H1 (cell line): Measurements from ENCODE around the gene GPR143. TPM values are rescaled to one million over a fixed set of nuclear protein-coding genes. Genes with fewer than 3 reads are reported as not detected.

ENCODE experiments used
- CTCF ChIA-PET: fragments of 300-600 bp; sonication (Branson Sonifier 250); formaldehyde crosslinking; loops from one replicate; lab custom pipeline; 2021; ENCODE audit not compliant: partially characterized antibody; lab: Charles Lee
- POLR2A ChIA-PET: fragments of 300-600 bp; sonication (Branson Sonifier 250); formaldehyde crosslinking; loops from one replicate; lab custom pipeline; 2021; ENCODE audit warnings: inconsistent platforms; ENCODE audit not compliant: partially characterized antibody; lab: Charles Lee
- DNase-seq, 2 experiments: peaks; one replicate each; pipeline versions ENCODE4 v3.0.0 to v3.0.0-alpha.2; 2010 to 2022; ENCODE audit warnings: low spot score in 2 of 2, low read depth in 1 of 2, mixed read lengths in 1 of 2
- FAIRE-seq: peaks from 2 replicates; lab custom pipeline; 2011; peaks lifted over from hg19 to GRCh38; lab: Jason Lieb, UNC
- H2AFZ ChIP-seq: 2 replicates; pipeline ENCODE4 v1.8.1; 2012; ENCODE audit warnings: low read length, inconsistent platforms
- H2AK5ac ChIP-seq: 2 replicates; pipeline ENCODE4 v1.6.1; 2013; ENCODE audit warnings: low read depth, low read length
- H2BK120ac ChIP-seq: replicated peaks from 2 replicates; pipeline ENCODE3; 2013; ENCODE audit warnings: low read depth, low read length, inconsistent platforms
- H2BK12ac ChIP-seq: 2 replicates; pipeline ENCODE4 v1.6.1; 2013; ENCODE audit warnings: low read depth, low read length
- H2BK15ac ChIP-seq: 2 replicates; pipeline ENCODE4 v1.6.1; 2013; ENCODE audit warnings: low read length
- H2BK20ac ChIP-seq: 2 replicates; pipeline ENCODE4 v1.6.1; 2013; ENCODE audit warnings: low read length
- H2BK5ac ChIP-seq: 2 replicates; pipeline ENCODE4 v1.6.1; 2013; ENCODE audit warnings: low read depth, low read length
- H3K14ac ChIP-seq: 2 replicates; pipeline ENCODE4 v1.6.1; 2013; ENCODE audit warnings: inconsistent platforms; ENCODE audit not compliant: insufficient read length
- H3K18ac ChIP-seq: 2 replicates; pipeline ENCODE4 v1.6.1; 2013; ENCODE audit warnings: low read length; ENCODE audit errors: extremely low read depth
- H3K23ac ChIP-seq: 2 replicates; pipeline ENCODE4 v1.6.1; 2013; ENCODE audit warnings: inconsistent platforms; ENCODE audit not compliant: insufficient read length
- H3K23me2 ChIP-seq: 2 replicates; pipeline ENCODE4 v1.6.1; 2013; ENCODE audit warnings: low read depth, low read length
- H3K27ac ChIP-seq: 2 replicates; pipeline ENCODE4 v1.6.1; 2011; ENCODE audit warnings: low read depth, low read length, inconsistent platforms
- H3K27me3 ChIP-seq, 4 experiments: replicated peaks in 1 of 4; 1 replicate in 1 of 4; 2 replicates in 3 of 4; pipeline versions ENCODE4 v1.6.1 to v1.8.1; 2011 to 2013; ENCODE audit warnings: low read length in 3 of 4, mild to moderate bottlenecking in 3 of 4, inconsistent platforms in 2 of 4, mixed read lengths in 2 of 4, moderate library complexity in 1 of 4; ENCODE audit not compliant: control insufficient read depth in 3 of 4, insufficient read depth in 3 of 4; ENCODE audit errors: extremely low read depth in 1 of 4
- H3K36me3 ChIP-seq, 4 experiments: 2 replicates each; pipeline versions ENCODE4 v1.6.1 to v1.8.1; 2011 to 2013; ENCODE audit warnings: mild to moderate bottlenecking in 4 of 4, low read length in 3 of 4, moderate library complexity in 2 of 4, control low read depth in 1 of 4, inconsistent platforms in 1 of 4; ENCODE audit not compliant: insufficient read depth in 4 of 4, control insufficient read depth in 2 of 4
- H3K4ac ChIP-seq: replicated peaks from 2 replicates; pipeline ENCODE3; 2013; ENCODE audit warnings: low read length, low read depth, mixed read lengths, inconsistent platforms; ENCODE audit not compliant: insufficient read length
- H3K4me1 ChIP-seq, 4 experiments: replicated peaks in 1 of 4; 1 replicate in 1 of 4; 2 replicates in 3 of 4; pipeline versions ENCODE4 v1.6.1 to v1.8.1; 2011 to 2013; ENCODE audit warnings: low read length in 3 of 4, inconsistent platforms in 2 of 4, mixed read lengths in 1 of 4; ENCODE audit not compliant: insufficient read depth in 4 of 4, control insufficient read depth in 3 of 4
- H3K4me2 ChIP-seq, 2 experiments: 2 replicates each; pipeline versions ENCODE4 v1.6.1 to v1.8.1; 2011 to 2013; ENCODE audit warnings: low read depth in 2 of 2, low read length in 2 of 2, control low read depth in 1 of 2, inconsistent platforms in 1 of 2, mild to moderate bottlenecking in 1 of 2; ENCODE audit not compliant: insufficient read depth in 1 of 2
- H3K4me3 ChIP-seq, 4 experiments: fragments of 200-600, 300-600 bp in 1 of 4; sonication (generic), shearing (Covaris generic), sonication (Bioruptor Twin) in 1 of 4; 2 replicates each; pipeline versions ENCODE4 v1.5.1 to v1.8.1; 2011 to 2016; ENCODE audit warnings: low read length in 4 of 4, low read depth in 3 of 4, control low read depth in 2 of 4, inconsistent platforms in 2 of 4, mild to moderate bottlenecking in 2 of 4, mixed read lengths in 1 of 4, moderate library complexity in 1 of 4; ENCODE audit not compliant: insufficient read depth in 2 of 4; ENCODE audit errors: extremely low read depth in 1 of 4
- H3K56ac ChIP-seq: replicated peaks from 2 replicates; pipeline ENCODE3; 2013; ENCODE audit warnings: low read depth, mild to moderate bottlenecking, mixed read lengths, low read length, inconsistent platforms; ENCODE audit not compliant: insufficient read length
- H3K79me1 ChIP-seq: 2 replicates; pipeline ENCODE4 v1.6.1; 2013; ENCODE audit warnings: low read depth, low read length, control low read depth
- H3K79me2 ChIP-seq, 2 experiments: 2 replicates each; pipeline versions ENCODE4 v1.6.1 to v1.8.1; 2012 to 2013; ENCODE audit warnings: low read length in 2 of 2, mild to moderate bottlenecking in 2 of 2, inconsistent platforms in 1 of 2; ENCODE audit not compliant: insufficient read depth in 2 of 2, control insufficient read depth in 1 of 2
- H3K9ac ChIP-seq, 4 experiments: replicated peaks in 1 of 4; 1 replicate in 1 of 4; 2 replicates in 3 of 4; pipeline versions ENCODE4 v1.6.1 to v1.8.1; 2011 to 2013; ENCODE audit warnings: low read depth in 3 of 4, low read length in 3 of 4, control low read depth in 2 of 4, mild to moderate bottlenecking in 2 of 4, moderate library complexity in 2 of 4, inconsistent platforms in 1 of 4; ENCODE audit errors: extremely low read depth in 1 of 4
- H3K9me3 ChIP-seq, 2 experiments: 2 replicates each; pipeline versions ENCODE4 v1.6.1 to v1.8.1; 2012 to 2013; ENCODE audit warnings: mild to moderate bottlenecking in 2 of 2, moderate library complexity in 2 of 2, control low read depth in 1 of 2, inconsistent platforms in 1 of 2, low read depth in 1 of 2, low read length in 1 of 2, mixed read lengths in 1 of 2; ENCODE audit not compliant: insufficient read depth in 2 of 2
- H4K20me1 ChIP-seq, 2 experiments: replicated peaks in 1 of 2; 2 replicates each; pipeline versions ENCODE3 to v1.8.1; 2011 to 2013; ENCODE audit warnings: inconsistent platforms in 2 of 2, low read length in 2 of 2, mild to moderate bottlenecking in 1 of 2; ENCODE audit not compliant: insufficient read depth in 2 of 2, control insufficient read depth in 1 of 2
- H4K5ac ChIP-seq: 2 replicates; pipeline ENCODE4 v1.6.1; 2013; ENCODE audit warnings: low read length, low read depth, mixed read lengths, inconsistent platforms; ENCODE audit not compliant: insufficient read length
- H4K8ac ChIP-seq: 2 replicates; pipeline ENCODE4 v1.8.0; 2013; ENCODE audit warnings: mild to moderate bottlenecking, moderate library complexity, low read length, inconsistent platforms; ENCODE audit not compliant: insufficient read depth; ENCODE audit errors: extremely low read depth
- H4K91ac ChIP-seq: replicated peaks from 2 replicates; pipeline ENCODE3; 2013; ENCODE audit warnings: low read length, mixed read lengths, inconsistent platforms; ENCODE audit not compliant: insufficient read length
- POLR2A ChIP-seq, 2 experiments: IDR thresholded peaks; 1 replicate in 1 of 2; 2 replicates in 1 of 2; pipeline ENCODE4 v1.6.1; 2011; ENCODE audit warnings: low read depth in 2 of 2, low read length in 2 of 2, mild to moderate bottlenecking in 2 of 2; ENCODE audit errors: control extremely low read depth in 1 of 2
- WGBS, 2 experiments: shearing (Covaris generic) in 1 of 2; methylation state at CpG; one replicate each; pipeline versions ENCODE4 v1.1.6 to v1.1.7; 2013 to 2015; ENCODE audit warnings: low lambda C conversion rate in 2 of 2, mixed read lengths in 2 of 2, inconsistent platforms in 1 of 2, low coverage in 1 of 2, missing lambda C conversion rate in 1 of 2; ENCODE audit not compliant: insufficient replicate concordance in 2 of 2, insufficient coverage in 1 of 2, insufficient read length in 1 of 2; ENCODE audit errors: extremely low coverage in 1 of 2, missing lambda C conversion rate in 1 of 2; 5-methylcytosine and 5-hydroxymethylcytosine counted together
- polyA plus RNA-seq, 7 experiments: library from polyadenylated mRNA; depleted of rRNA in 3 of 7; stranded (reverse) in 5 of 7; unstranded in 2 of 7; fragments of >200 nt in 5 of 7; fragments of 200-250 nt in 2 of 7; gene quantifications; 1 replicate in 5 of 7; 2 replicates in 1 of 7; 4 replicates in 1 of 7; pipeline versions ENCODE4 v1.2.1 to v1.2.3, GENCODE V29; 2011 to 2013; ENCODE audit warnings: missing spikeins in 2 of 7, mixed read lengths in 2 of 7
- total RNA-seq: library from RNA; stranded (reverse); fragmentation: NEBNext Ultra II Directional; extraction: Animal tissue kit (Norgen Biotek cat#: 25700); gene quantifications from 2 replicates; pipeline ENCODE4 v1.2.1, GENCODE V29; 2021

Gene GPR143
- total and polyA plus RNA-seq, 2 of the 8 experiments (the other 6 are each of a cell fraction or from before 2014, with no cell fraction given): 18.5 to 30.7 TPM

- Histone ChIP-seq H2BK120ac (no peak overlapping the region), H2BK20ac (no peak overlapping the region), H3K9me3 (no peaks in the 10 kb centered on the region), H3K79me2 (no peaks in the 10 kb centered on the region), H3K18ac (no peak overlapping the region), H4K91ac (no peak overlapping the region), H2BK12ac (no peak overlapping the region), H4K5ac (no peak overlapping the region), H2AFZ (no peak overlapping the region), H4K8ac (no peak overlapping the region), H3K4ac (no peak overlapping the region), H3K27ac (no peak overlapping the region), H3K23ac (no peak overlapping the region), H3K36me3 (no peaks in the 10 kb centered on the region; a peak in 1 of 8 replicates), H3K4me3 (no peak overlapping the region), H2BK5ac (no peak overlapping the region), H3K4me1 (no peaks in the 10 kb centered on the region), H2BK15ac (no peak overlapping the region), H2AK5ac (no peak overlapping the region), H3K14ac (no peak overlapping the region), H3K79me1 (no peaks in the 10 kb centered on the region), H4K20me1 (no peaks in the 10 kb centered on the region), H3K27me3 (no peaks in the 10 kb centered on the region), H3K9ac (no peak overlapping the region), H3K23me2 (no peaks in the 10 kb centered on the region), H3K4me2 (no peak overlapping the region), H3K56ac (no peak overlapping the region)
- ChIA-PET POLR2A (no interaction called here), CTCF (interaction anchor here (1.1 to 1.2 kb wide), 2 partner anchors 9 to 24 kb away, joined by 3 read pairs; no protein-coding TSS in a partner anchor)
- DNase-seq: no peak
- FAIRE-seq: no peak
- 89% methylated on average over 7 of the region's 7 CpGs; no CpG with 5 or more reads in 1 of the 2 experiments for WGBS, 2 experiments
- no peak for TF ChIP-seq POLR2A (IDR thresholded peaks at IDR 0.05; ENCODE audit: control extremely low read depth in 1 of 2, low read depth in 2 of 2, low read length in 2 of 2)
These were observed 88.4 kb downstream of the GPR143 start for GRCh38 chrX:9677098-9677739.
